Fibroblast of lung (primary cell): ENCODE results near the gene CHML. TPM values are rescaled to one million over a fixed set of nuclear protein-coding genes. Genes with fewer than 3 reads are reported as not detected.

Experiments
- DNase-seq, 2 donors: peaks; one replicate each; pipeline versions ENCODE4 v3.0.0 to v3.0.0-alpha.2; 2010; ENCODE audit warnings: low read depth in 2 of 2
- H2AFZ ChIP-seq: 2 replicates; pipeline ENCODE4 v1.5.1; 2012; ENCODE audit warnings: low read length, control low read depth, inconsistent platforms
- H3K27ac ChIP-seq: 2 replicates; pipeline ENCODE4 v1.5.1; 2011; ENCODE audit warnings: low read length, control low read depth; ENCODE audit not compliant: insufficient read depth
- H3K27me3 ChIP-seq: 2 replicates; pipeline ENCODE4 v1.5.1; 2011; ENCODE audit warnings: mild to moderate bottlenecking, low read length; ENCODE audit not compliant: control insufficient read depth, insufficient read depth
- H3K36me3 ChIP-seq: 2 replicates; pipeline ENCODE4 v1.5.1; 2011; ENCODE audit warnings: low read length; ENCODE audit not compliant: control insufficient read depth, insufficient read depth
- H3K4me1 ChIP-seq: 2 replicates; pipeline ENCODE4 v1.5.1; 2011; ENCODE audit warnings: low read length; ENCODE audit not compliant: control insufficient read depth, insufficient read depth; ENCODE audit errors: extremely low read depth
- H3K4me2 ChIP-seq: 2 replicates; pipeline ENCODE4 v1.5.1; 2011; ENCODE audit warnings: low read length, control low read depth; ENCODE audit not compliant: insufficient read depth; ENCODE audit errors: extremely low read depth
- H3K4me3 ChIP-seq, 4 experiments: fragments of 200-600 bp in 1 of 4; sonication (generic) in 1 of 4; replicated peaks in 1 of 4; 2 replicates each; pipeline ENCODE4 v1.5.1; 2011 to 2016; ENCODE audit warnings: low read length in 4 of 4, low read depth in 3 of 4, mild to moderate bottlenecking in 3 of 4, control low read depth in 2 of 4, inconsistent platforms in 1 of 4, mixed read lengths in 1 of 4; ENCODE audit not compliant: insufficient read depth in 1 of 4; ENCODE audit errors: control extremely low read depth in 1 of 4
- H3K79me2 ChIP-seq: 2 replicates; pipeline ENCODE4 v1.5.1; 2012; ENCODE audit warnings: mild to moderate bottlenecking, low read length, inconsistent platforms; ENCODE audit not compliant: control insufficient read depth, insufficient read depth
- H3K9ac ChIP-seq: 2 replicates; pipeline ENCODE4 v1.5.1; 2011; ENCODE audit warnings: mild to moderate bottlenecking, low read length, control low read depth; ENCODE audit not compliant: insufficient read depth
- H3K9me3 ChIP-seq: 2 replicates; pipeline ENCODE4 v1.5.1; 2012; ENCODE audit warnings: low read depth, low read length; ENCODE audit not compliant: control insufficient read depth, insufficient read depth
- H4K20me1 ChIP-seq: 2 replicates; pipeline ENCODE4 v1.5.1; 2011; ENCODE audit warnings: low read length; ENCODE audit not compliant: control insufficient read depth, insufficient read depth; ENCODE audit errors: extremely low read depth
- CTCF ChIP-seq, 2 donors: IDR thresholded peaks in 1 of 2; conservative IDR thresholded peaks in 1 of 2; 1 replicate in 1 of 2; 2 replicates in 1 of 2; pipeline ENCODE4 v1.5.1; 2011 to 2012; ENCODE audit warnings: low read length in 2 of 2, control low read depth in 1 of 2, inconsistent platforms in 1 of 2, low read depth in 1 of 2, mild to moderate bottlenecking in 1 of 2
- EZH2 ChIP-seq: IDR thresholded peaks from 2 replicates; pipeline ENCODE4 v1.5.1; 2012; ENCODE audit warnings: low read length, control low read depth, mild to moderate bottlenecking; ENCODE audit errors: missing control alignments
- polyA plus RNA-seq, 2 donors: library from polyadenylated mRNA; depleted of rRNA in 1 of 2; stranded (reverse) in 1 of 2; unstranded in 1 of 2; fragments of >200 nt; gene quantifications; 2 replicates each; pipeline ENCODE4 v1.2.1, GENCODE V29; 2011 to 2012; ENCODE audit warnings: missing spikeins in 1 of 2
- total RNA-seq: library from RNA; depleted of rRNA; stranded (reverse); fragments of >200 nt; gene quantifications from 2 replicates; pipeline ENCODE4 v1.2.1, GENCODE V29; 2014

The CHML gene
- total and polyA plus RNA-seq, 2 donors (not counting 1 experiment from before 2014, with no cell fraction given): 11.4 to 16.1 TPM

GRCh38 chr1:241679404-241679803 lies 39.2 kb upstream of the CHML start:
- Histone ChIP-seq H3K79me2 (no peaks in the 10 kb centered on the region), H4K20me1 (no peaks in the 10 kb centered on the region), H3K4me2 (no peak overlapping the region), H3K4me3 (no peak overlapping the region), H3K4me1 (no peaks in the 10 kb centered on the region), H3K36me3 (no peaks in the 10 kb centered on the region), H3K27ac (no peak overlapping the region), H3K9me3 (no peaks in the 10 kb centered on the region), H3K27me3 (no peaks in the 10 kb centered on the region), H3K9ac (no peak overlapping the region), H2AFZ (no peak overlapping the region)
- TF ChIP-seq CTCF (conservative IDR thresholded peaks at IDR 0.05 in 1 of 2, IDR thresholded peaks at IDR 0.05 in 1 of 2; ENCODE audit: low read depth in 1 of 2, low read length in 2 of 2) (no peak), EZH2 (no peak)
- no peak for DNase-seq

GRCh38 chr1:241678536-241678935 lies 38.4 kb upstream of the CHML start:
- Histone ChIP-seq H3K4me1 (no peaks in the 10 kb centered on the region), H3K79me2 (no peaks in the 10 kb centered on the region), H3K9me3 (no peaks in the 10 kb centered on the region), H3K36me3 (no peaks in the 10 kb centered on the region), H3K27ac (no peak overlapping the region), H4K20me1 (no peaks in the 10 kb centered on the region), H2AFZ (no peak overlapping the region), H3K9ac (no peak overlapping the region), H3K27me3 (no peaks in the 10 kb centered on the region), H3K4me2 (no peak overlapping the region), H3K4me3 (no peak overlapping the region)
- no peak for TF ChIP-seq EZH2
- no peak for TF ChIP-seq CTCF (conservative IDR thresholded peaks at IDR 0.05 in 1 of 2, IDR thresholded peaks at IDR 0.05 in 1 of 2; ENCODE audit: low read depth in 1 of 2, low read length in 2 of 2)
- no peak for DNase-seq

- no peaks in the 10 kb centered on the region for H3K4me1 ChIP-seq
- H3K4me3 ChIP-seq: no peak overlapping the region
- H3K27me3 ChIP-seq: no peaks in the 10 kb centered on the region
- H3K27ac ChIP-seq: no peak overlapping the region
- DNase-seq: no peak
- H2AFZ ChIP-seq: no peak overlapping the region
- no peak for TF ChIP-seq CTCF (conservative IDR thresholded peaks at IDR 0.05 in 1 of 2, IDR thresholded peaks at IDR 0.05 in 1 of 2; ENCODE audit: low read depth in 1 of 2, low read length in 2 of 2)
- TF ChIP-seq EZH2: no peak
- no peaks in the 10 kb centered on the region for H3K36me3 ChIP-seq
- H3K79me2 ChIP-seq: no peaks in the 10 kb centered on the region
- no peak overlapping the region for H3K9ac ChIP-seq
- no peaks in the 10 kb centered on the region for H3K9me3 ChIP-seq
- no peak overlapping the region for H3K4me2 ChIP-seq
- no peaks in the 10 kb centered on the region for H4K20me1 ChIP-seq
Measured at GRCh38 chr1:241677201-241677600, 37.0 kb upstream of the CHML start.
